Hepatocyte (in vitro differentiated cells): ENCODE measurements around the gene CES5A. TPM values are rescaled to one million over a fixed set of nuclear protein-coding genes. Genes with fewer than 3 reads are reported as not detected.

Experiments used
- DNase-seq: peaks from one replicate; pipeline ENCODE4 v3.0.0-alpha.2; 2016; ENCODE audit warnings: low spot score
- H2AFZ ChIP-seq: fragments of 200-600 bp; sonication (generic); 2 replicates; pipeline ENCODE4 v1.6.0; 2016; ENCODE audit warnings: antibody characterized with exemption, mild to moderate bottlenecking
- H3K27ac ChIP-seq: fragments of 200-600 bp; sonication (generic); 2 replicates; pipeline ENCODE4 v1.5.1; 2016; ENCODE audit warnings: mild to moderate bottlenecking
- H3K27me3 ChIP-seq: fragments of 200-600 bp; sonication (generic); 2 replicates; pipeline ENCODE4 v1.6.1; 2016
- H3K36me3 ChIP-seq: fragments of 200-600 bp; sonication (generic); replicated peaks from 2 replicates; pipeline ENCODE4 v1.5.1; 2016; ENCODE audit warnings: low read depth; ENCODE audit not compliant: insufficient read depth
- H3K4me1 ChIP-seq: fragments of 200-600 bp; sonication (generic); 2 replicates; pipeline ENCODE4 v1.5.1; 2016; ENCODE audit warnings: mild to moderate bottlenecking, moderate library complexity; ENCODE audit not compliant: insufficient read depth
- H3K4me2 ChIP-seq: fragments of 200-600 bp; sonication (generic); 2 replicates; pipeline ENCODE4 v1.6.0; 2016
- H3K4me3 ChIP-seq: fragments of 200-600 bp; sonication (generic); 2 replicates; pipeline ENCODE4 v1.5.1; 2016; ENCODE audit warnings: mild to moderate bottlenecking
- H3K79me2 ChIP-seq: fragments of 200-600 bp; sonication (generic); 2 replicates; pipeline ENCODE4 v1.6.0; 2017; ENCODE audit warnings: mild to moderate bottlenecking
- H3K9me2 ChIP-seq: fragments of 200-600 bp; sonication (generic); replicated peaks from 2 replicates; pipeline ENCODE4 v1.6.0; 2017; ENCODE audit warnings: mild to moderate bottlenecking; ENCODE audit not compliant: insufficient read depth
- H3K9me3 ChIP-seq: fragments of 200-600 bp; sonication (generic); 2 replicates; pipeline ENCODE4 v1.5.1; 2016; ENCODE audit warnings: low read depth, mild to moderate bottlenecking
- H4K20me1 ChIP-seq: fragments of 200-600 bp; sonication (generic); 2 replicates; pipeline ENCODE4 v1.6.0; 2016; ENCODE audit warnings: mild to moderate bottlenecking; ENCODE audit not compliant: insufficient read depth, poor library complexity, severe bottlenecking
- EZH2 ChIP-seq: fragments of 200-600 bp; sonication (generic); IDR thresholded peaks from 2 replicates; pipeline ENCODE4 v1.6.1; 2016; ENCODE audit warnings: antibody characterized with exemption, mild to moderate bottlenecking, borderline replicate concordance
- EZH2phosphoT487 ChIP-seq: fragments of 200-600 bp; sonication (generic); IDR thresholded peaks from one replicate; pipeline ENCODE4 v1.6.1; 2018; ENCODE audit warnings: antibody characterized with exemption, mild to moderate bottlenecking, low read depth, moderate library complexity; ENCODE audit not compliant: unreplicated experiment, severe bottlenecking
- WGBS: methylation state at CpG from one replicate; pipeline ENCODE4 v1.1.6; 2016; ENCODE audit warnings: low lambda C conversion rate; ENCODE audit errors: missing lambda C conversion rate; 5-methylcytosine and 5-hydroxymethylcytosine counted together
- polyA plus RNA-seq: library from polyadenylated mRNA; unstranded; fragments of >200 nt; fragmentation: Nextera tagmentation; extraction: Ambion mirVana; gene quantifications from 2 replicates; pipeline ENCODE4 v1.2.1, GENCODE V29; 2016
- total RNA-seq: library from RNA; depleted of rRNA; stranded (reverse); fragments of >200 nt; gene quantifications from 2 replicates; pipeline ENCODE4 v1.2.3, GENCODE V29; 2014
- TF ChIP-seq, protein P1 (sequence below): fragments of 200-600 bp; sonication (generic); IDR thresholded peaks from 2 replicates; pipeline ENCODE4 v1.5.1; 2016; ENCODE audit warnings: antibody characterized with exemption, mild to moderate bottlenecking; ENCODE audit not compliant: poor library complexity

Gene CES5A
- total and polyA plus RNA-seq, 2 experiments from 2014 or later: not detected

- H2AFZ ChIP-seq: no peak overlapping the region
- no peak for TF ChIP-seq EZH2phosphoT487
- TF ChIP-seq, protein P1, sequence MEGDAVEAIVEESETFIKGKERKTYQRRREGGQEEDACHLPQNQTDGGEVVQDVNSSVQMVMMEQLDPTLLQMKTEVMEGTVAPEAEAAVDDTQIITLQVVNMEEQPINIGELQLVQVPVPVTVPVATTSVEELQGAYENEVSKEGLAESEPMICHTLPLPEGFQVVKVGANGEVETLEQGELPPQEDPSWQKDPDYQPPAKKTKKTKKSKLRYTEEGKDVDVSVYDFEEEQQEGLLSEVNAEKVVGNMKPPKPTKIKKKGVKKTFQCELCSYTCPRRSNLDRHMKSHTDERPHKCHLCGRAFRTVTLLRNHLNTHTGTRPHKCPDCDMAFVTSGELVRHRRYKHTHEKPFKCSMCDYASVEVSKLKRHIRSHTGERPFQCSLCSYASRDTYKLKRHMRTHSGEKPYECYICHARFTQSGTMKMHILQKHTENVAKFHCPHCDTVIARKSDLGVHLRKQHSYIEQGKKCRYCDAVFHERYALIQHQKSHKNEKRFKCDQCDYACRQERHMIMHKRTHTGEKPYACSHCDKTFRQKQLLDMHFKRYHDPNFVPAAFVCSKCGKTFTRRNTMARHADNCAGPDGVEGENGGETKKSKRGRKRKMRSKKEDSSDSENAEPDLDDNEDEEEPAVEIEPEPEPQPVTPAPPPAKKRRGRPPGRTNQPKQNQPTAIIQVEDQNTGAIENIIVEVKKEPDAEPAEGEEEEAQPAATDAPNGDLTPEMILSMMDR: no peak
- TF ChIP-seq EZH2: no peak
- no peaks in the 10 kb centered on the region for H3K36me3 ChIP-seq
- 84% methylated on average over 9 of the region's 9 CpGs for WGBS
- no peaks in the 10 kb centered on the region for H3K9me2 ChIP-seq
- no peaks in the 10 kb centered on the region for H3K4me1 ChIP-seq
- H3K4me3 ChIP-seq: no peak overlapping the region
- no peak overlapping the region for H3K27ac ChIP-seq
- no peaks in the 10 kb centered on the region for H3K27me3 ChIP-seq
- DNase-seq: no peak
- H4K20me1 ChIP-seq: no peaks in the 10 kb centered on the region
- H3K4me2 ChIP-seq: no peak overlapping the region
- no peaks in the 10 kb centered on the region for H3K9me3 ChIP-seq
- no peaks in the 10 kb centered on the region for H3K79me2 ChIP-seq
These were observed 36.8 kb upstream of the CES5A start for GRCh38 chr16:55912022-55912421.

DNA sequence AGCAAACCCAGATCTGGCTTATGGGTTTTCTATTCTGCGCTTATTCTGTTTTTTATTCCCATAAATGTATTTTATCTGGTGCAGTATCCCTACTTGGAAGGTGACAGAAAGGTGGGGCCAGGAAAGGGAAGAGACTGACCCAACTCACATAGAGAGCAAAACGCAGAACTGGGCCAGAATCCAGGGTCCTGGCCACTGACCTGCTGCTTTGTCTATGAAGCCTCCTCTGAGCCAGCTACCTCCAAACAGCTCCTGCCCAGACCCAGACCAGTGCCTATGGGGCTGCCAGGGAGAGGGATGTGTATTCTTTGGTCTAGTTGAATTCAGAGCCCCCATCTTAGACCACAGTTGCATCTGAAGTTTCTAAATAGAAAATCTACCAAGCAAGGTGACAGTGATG is 36.4 kb upstream of the CES5A start:
- Histone ChIP-seq H4K20me1 (no peaks in the 10 kb centered on the region), H3K4me1 (no peaks in the 10 kb centered on the region), H2AFZ (no peak overlapping the region), H3K27me3 (no peaks in the 10 kb centered on the region), H3K9me2 (no peaks in the 10 kb centered on the region), H3K4me2 (no peak overlapping the region), H3K36me3 (no peaks in the 10 kb centered on the region), H3K4me3 (no peak overlapping the region), H3K9me3 (no peaks in the 10 kb centered on the region), H3K79me2 (no peaks in the 10 kb centered on the region), H3K27ac (no peak overlapping the region)
- no peak for DNase-seq
- 96% methylated on average over 2 of the region's 2 CpGs for WGBS
- TF ChIP-seq EZH2 (no peak), EZH2phosphoT487 (no peak)
- TF ChIP-seq, protein P1: no peak

DNA sequence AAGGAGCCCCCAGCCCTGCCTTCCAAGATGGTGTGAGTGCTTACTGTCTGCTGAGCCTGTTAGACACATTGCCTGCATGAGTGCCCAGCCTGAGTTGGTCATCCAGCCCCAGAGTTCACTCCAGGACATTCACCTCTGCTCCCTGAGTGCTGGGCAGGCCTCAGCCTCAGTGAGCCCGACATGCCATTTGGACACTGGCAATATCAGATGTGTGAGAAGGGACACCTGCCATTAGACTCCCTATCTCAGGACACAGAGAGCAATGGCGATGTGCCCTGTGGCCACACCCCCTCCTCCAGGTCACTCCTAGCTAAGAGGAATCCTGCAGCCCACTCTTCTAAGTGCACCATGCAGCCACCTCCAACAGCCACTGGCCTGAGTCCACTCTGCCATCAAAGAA is 34.7 kb upstream of the CES5A start:
- 91% methylated on average over 2 of the region's 2 CpGs for WGBS
- Histone ChIP-seq H3K36me3 (no peaks in the 10 kb centered on the region), H3K79me2 (no peaks in the 10 kb centered on the region)

More for the DNA sequence above, 34.7 kb upstream of the CES5A start:
- Histone ChIP-seq H2AFZ (no peak overlapping the region), H3K4me3 (no peak overlapping the region), H3K27me3 (no peaks in the 10 kb centered on the region), H3K4me1 (no peaks in the 10 kb centered on the region), H3K9me2 (no peaks in the 10 kb centered on the region), H3K9me3 (no peaks in the 10 kb centered on the region), H3K27ac (no peak overlapping the region), H4K20me1 (no peaks in the 10 kb centered on the region), H3K4me2 (no peak overlapping the region)
- TF ChIP-seq, protein P1: no peak
- no peak for TF ChIP-seq EZH2
- no peak for TF ChIP-seq EZH2phosphoT487
- no peak for DNase-seq
